Breast epithelium (tissue), 3 donors: ENCODE data around the gene EIPR1.

Experiments used
- CTCF ChIP-seq, 3 donors: fragments of 450-650 bp; IDR thresholded peaks; one replicate each; pipeline ENCODE4 v1.5.1; 2016 to 2017; ENCODE audit warnings: antibody characterized with exemption in 3 of 3, mild to moderate bottlenecking in 3 of 3, moderate library complexity in 3 of 3
- POLR2A ChIP-seq: fragments of 450-650 bp; IDR thresholded peaks from one replicate; pipeline ENCODE4 v1.6.1; 2016; ENCODE audit warnings: antibody characterized with exemption, mild to moderate bottlenecking, moderate library complexity

- TF ChIP-seq CTCF (IDR thresholded peaks at IDR 0.05) (no peak), POLR2A (no peak)
Observed at GRCh38 chr2:3299703-3300102, 77.9 kb downstream of the EIPR1 start.
